ENCODE results near the gene MDM2. TPM values are rescaled to one million over a fixed set of nuclear protein-coding genes. Genes with fewer than 3 reads are reported as not detected.
A peak's percentile ranks its signal among the peaks of the same experiment; 100 is the strongest.
"Not testable (repeated sequence)": the region's sequence is repeated elsewhere in the genome, so short reads cannot be mapped to it uniquely, and the experiment has no call there.

Gene MDM2
- total and polyA plus RNA-seq, 2 experiments from 2014 or later = 23.7 to 70.3 TPM

DNA sequence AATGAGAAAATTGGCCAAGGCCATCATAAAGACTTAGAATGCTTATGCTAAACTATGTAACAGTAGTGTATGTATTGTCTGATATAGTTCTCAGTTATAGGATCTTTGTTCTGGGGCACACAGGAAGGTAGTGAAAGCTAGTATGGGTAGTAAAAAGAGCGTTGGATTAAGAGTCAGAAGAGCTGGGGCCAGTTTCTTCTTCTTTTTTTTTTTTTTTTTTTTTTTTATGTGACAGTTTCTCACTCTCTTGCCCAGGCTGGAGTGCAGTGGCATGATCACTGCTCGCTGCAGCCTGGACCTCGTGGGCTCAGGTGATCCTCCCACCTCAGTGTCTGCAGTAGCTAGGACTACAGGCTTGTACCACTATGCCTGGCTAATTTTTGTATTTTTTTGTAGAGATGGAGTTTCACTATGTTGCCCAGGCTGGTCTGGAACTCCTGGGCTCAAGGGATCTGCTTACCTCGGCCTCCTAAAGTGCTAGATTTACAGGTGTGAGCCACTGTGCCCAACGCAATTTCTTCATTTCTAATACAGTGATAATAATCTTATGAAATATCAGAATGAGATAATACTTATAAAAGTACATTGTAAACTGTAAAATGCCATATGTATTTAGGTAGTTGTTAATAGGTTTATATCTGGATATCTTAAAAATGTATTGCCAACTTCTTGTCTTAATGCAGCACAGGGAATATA lies 7.4 kb downstream of the MDM2 start:
- Histone ChIP-seq H3K27me3 (no peaks in the 10 kb centered on the region), H3K27ac (no peak overlapping the region), H3K36me3 (peaks cover 57% of the 10 kb centered on the region), H3K9me3 (ENCODE audit: low read depth) (no peaks in the 10 kb centered on the region), H3K4me3 (no peak overlapping the region), H3K4me1 (ENCODE audit: low read depth) (no peaks in the 10 kb centered on the region)
- no peak for DNase-seq (ENCODE audit: low read depth in 1 of 2, low spot score in 1 of 2)
- TF ChIP-seq, protein P1, sequence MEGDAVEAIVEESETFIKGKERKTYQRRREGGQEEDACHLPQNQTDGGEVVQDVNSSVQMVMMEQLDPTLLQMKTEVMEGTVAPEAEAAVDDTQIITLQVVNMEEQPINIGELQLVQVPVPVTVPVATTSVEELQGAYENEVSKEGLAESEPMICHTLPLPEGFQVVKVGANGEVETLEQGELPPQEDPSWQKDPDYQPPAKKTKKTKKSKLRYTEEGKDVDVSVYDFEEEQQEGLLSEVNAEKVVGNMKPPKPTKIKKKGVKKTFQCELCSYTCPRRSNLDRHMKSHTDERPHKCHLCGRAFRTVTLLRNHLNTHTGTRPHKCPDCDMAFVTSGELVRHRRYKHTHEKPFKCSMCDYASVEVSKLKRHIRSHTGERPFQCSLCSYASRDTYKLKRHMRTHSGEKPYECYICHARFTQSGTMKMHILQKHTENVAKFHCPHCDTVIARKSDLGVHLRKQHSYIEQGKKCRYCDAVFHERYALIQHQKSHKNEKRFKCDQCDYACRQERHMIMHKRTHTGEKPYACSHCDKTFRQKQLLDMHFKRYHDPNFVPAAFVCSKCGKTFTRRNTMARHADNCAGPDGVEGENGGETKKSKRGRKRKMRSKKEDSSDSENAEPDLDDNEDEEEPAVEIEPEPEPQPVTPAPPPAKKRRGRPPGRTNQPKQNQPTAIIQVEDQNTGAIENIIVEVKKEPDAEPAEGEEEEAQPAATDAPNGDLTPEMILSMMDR (IDR thresholded peaks at IDR 0.05; ENCODE audit: low read depth, low read length) = no peak

DNA sequence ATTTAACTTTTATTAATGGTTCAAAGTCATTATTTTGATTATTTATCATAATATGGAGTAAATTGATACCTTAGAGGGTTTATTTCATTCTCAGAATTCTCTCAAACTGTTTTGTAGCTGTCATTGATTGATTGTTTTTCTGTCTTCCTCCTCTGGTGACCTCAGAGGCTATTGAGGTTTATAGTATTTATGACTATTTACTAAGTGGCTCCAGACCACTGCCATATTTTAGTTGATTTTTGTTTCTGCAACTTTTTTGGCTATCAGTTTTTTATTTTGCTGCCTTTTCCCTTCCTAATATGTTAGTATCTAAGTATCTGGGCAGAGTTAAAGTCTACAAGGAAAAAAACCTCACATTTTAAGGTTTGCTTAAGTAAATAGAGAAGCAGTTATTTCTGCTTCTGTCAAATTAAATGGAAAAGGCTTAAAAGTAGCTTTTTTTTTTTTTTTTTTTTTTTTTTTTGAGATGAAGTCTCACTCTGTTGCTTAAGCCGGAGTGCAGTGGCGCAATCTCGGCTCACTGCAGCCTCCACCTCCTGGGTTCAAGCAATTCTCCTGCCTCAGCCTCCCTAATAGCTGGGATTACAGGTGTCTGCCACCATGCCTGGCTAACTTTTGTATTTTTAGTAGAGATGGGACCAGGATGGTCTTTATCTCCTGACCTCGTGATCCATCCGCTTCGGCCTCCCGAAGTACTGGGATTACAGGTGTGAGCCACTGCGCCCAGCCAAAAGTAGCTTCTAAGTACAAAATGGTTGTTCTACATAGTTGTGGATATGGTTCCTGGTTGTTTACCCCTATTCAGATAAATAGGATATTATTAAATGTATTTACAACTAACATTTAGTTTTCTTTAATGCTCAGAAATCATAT lies 8.2 kb downstream of the MDM2 start:
- H3K27me3 ChIP-seq = no peaks in the 10 kb centered on the region
- no peak overlapping the region for H3K4me3 ChIP-seq
- H3K27ac ChIP-seq = no peak overlapping the region
- DNase-seq (ENCODE audit: low read depth in 1 of 2, low spot score in 1 of 2) = no peak
- H3K9me3 ChIP-seq (ENCODE audit: low read depth) = no peaks in the 10 kb centered on the region
- H3K4me1 ChIP-seq (ENCODE audit: low read depth) = no peaks in the 10 kb centered on the region
- peaks cover 62% of the 10 kb centered on the region for H3K36me3 ChIP-seq
- TF ChIP-seq, protein P1 (IDR thresholded peaks at IDR 0.05; ENCODE audit: low read depth, low read length) = no peak

DNA sequence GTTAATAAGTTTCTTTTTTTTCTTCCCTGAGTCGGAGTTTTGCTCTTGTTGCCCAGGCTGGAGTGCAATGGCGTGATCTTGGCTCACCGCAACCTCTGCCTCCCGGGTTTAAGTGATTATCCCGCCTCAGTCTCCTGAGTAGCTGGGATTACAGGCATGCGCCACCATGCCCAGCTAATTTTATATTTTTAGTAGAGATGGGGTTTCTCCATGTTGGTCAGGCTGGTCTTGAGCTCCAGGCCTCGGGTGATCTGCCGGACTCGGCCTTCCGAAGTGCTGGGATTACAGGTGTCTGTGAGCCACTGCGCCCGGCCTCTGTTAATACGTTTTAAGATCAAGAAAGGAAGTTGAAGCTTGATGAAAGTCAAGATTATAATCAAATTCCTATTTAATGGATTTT lies 11.5 kb downstream of the MDM2 start:
- DNase-seq (ENCODE audit: low read depth in 1 of 2, low spot score in 1 of 2); H3K4me3 ChIP-seq; H3K27ac ChIP-seq; H3K9me3 ChIP-seq (ENCODE audit: low read depth); H3K27me3 ChIP-seq; H3K4me1 ChIP-seq (ENCODE audit: low read depth): not testable (repeated sequence)
- peaks cover 66% of the 10 kb centered on the region for H3K36me3 ChIP-seq

DNA sequence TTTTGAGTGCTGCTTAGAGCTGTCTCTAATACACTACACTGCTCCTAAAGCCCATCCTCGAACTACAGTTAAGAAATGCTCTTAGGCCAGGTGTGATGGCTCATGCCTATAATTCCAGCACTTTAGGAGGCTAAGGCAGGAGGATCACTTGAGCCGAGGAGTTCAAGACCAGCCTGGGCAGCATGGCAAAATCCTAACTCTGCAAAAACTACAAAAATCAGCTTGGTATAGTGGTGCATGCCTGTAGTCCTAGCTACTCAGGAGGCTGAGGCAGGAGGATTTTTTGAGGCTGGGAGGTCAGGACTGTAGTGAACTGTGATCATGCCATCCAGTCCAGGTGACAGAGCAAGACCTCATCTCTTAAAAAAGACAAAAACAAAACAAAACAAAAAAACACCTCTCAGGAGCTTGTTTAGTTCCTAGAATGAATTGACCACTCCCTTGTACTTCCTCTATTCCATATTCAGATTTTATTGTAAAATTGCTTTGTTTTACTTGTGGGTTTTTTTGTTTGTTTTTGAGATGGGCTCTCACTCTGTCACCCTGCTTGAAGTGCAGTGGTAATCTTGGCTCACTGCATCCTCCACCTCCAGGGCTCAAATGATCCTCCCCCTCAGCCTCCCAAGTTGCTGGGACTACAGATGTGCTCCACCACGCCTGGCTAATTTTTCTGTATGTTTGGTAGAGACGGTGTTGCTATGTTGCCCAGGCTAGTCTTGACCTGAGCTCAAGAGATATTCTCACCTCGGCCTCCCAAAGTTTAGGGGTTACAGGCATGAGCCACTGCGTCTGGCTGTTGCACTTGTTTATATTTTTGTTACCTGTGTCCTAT lies 13.6 kb downstream of the MDM2 start:
- TF ChIP-seq, protein P1 (IDR thresholded peaks at IDR 0.05; ENCODE audit: low read depth, low read length) = no peak
- Histone ChIP-seq H3K36me3 (peaks cover 71% of the 10 kb centered on the region), H3K4me3 (no peak overlapping the region), H3K27me3 (no peaks in the 10 kb centered on the region), H3K9me3 (ENCODE audit: low read depth) (no peaks in the 10 kb centered on the region), H3K4me1 (ENCODE audit: low read depth) (no peaks in the 10 kb centered on the region), H3K27ac (no peak overlapping the region)
- no peak for DNase-seq (ENCODE audit: low read depth in 1 of 2, low spot score in 1 of 2)

DNA sequence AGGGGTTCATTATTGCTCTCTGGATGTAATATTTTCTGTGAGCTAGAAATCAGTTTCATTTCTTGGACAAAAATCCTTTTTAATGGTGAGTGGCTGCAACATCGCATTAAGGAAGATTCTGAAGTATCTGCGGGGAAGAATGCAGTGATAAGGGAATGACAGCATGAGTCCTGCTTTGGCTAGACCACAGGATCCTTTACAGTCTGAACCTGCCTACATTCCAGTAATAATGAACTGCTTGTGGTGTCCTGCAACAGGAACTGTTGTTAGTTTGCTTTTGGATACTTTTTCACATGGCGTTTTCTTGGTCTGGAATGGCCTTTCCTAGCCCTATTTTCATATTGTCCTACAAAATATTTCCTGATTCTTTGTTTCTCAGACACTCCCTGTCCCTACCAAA lies 15.7 kb downstream of the MDM2 start:
- no peaks in the 10 kb centered on the region for H3K9me3 ChIP-seq (ENCODE audit: low read depth)
- H3K27me3 ChIP-seq = no peaks in the 10 kb centered on the region
- H3K36me3 ChIP-seq = peaks cover 77% of the 10 kb centered on the region
- no peaks in the 10 kb centered on the region for H3K4me1 ChIP-seq (ENCODE audit: low read depth)
- no peak overlapping the region for H3K4me3 ChIP-seq
- H3K27ac ChIP-seq = no peak overlapping the region
- TF ChIP-seq, protein P1 (IDR thresholded peaks at IDR 0.05; ENCODE audit: low read depth, low read length) = no peak
- peak in 1 of 2 donors; percentile 67 for DNase-seq (ENCODE audit: low read depth in 1 of 2, low spot score in 1 of 2)
